Measurements from ENCODE around the gene PCID2.

The PCID2 gene

GRCh38 chr13:113186061-113186900 is 22.2 kb downstream of the PCID2 start:
- FAIRE-seq = no peak

- FAIRE-seq = no peak
Measured at GRCh38 chr13:113184568-113185440, 23.7 kb downstream of the PCID2 start.

DNA sequence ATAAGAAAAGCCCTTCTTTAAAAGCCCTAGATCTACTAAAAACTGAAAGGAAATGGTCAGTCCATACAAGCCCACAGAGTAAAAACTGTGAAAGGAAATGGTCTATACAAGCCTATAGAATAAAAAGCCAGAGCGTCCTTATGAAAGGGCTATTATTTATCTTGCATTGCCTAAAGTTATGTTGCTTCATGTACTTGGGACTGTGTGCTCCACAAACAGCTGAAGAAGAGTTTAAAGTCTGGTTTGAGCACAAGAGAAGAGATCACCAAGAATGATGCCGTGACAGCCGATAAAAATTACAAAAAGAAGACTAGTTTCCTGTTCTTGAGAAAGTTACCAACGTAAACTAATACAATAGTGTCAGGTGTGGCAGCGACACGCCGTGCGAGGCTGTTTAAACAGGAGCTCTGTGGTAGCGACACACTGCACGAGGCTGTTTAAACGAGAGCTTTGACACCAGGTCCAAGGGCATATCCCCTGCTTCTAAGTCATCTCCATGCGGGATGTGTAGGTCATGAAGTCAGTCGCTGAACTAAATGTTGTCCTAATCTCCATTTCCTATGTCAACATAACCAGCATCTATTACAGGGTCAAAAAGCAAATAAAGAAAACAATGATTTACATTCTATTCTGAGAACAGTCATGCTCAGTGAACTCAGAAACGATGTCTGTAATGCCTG is 24.9 kb downstream of the PCID2 start:
- no peak for FAIRE-seq

GRCh38 chr13:113182046-113182445 is 26.4 kb downstream of the PCID2 start:
- no peak for FAIRE-seq

DNA sequence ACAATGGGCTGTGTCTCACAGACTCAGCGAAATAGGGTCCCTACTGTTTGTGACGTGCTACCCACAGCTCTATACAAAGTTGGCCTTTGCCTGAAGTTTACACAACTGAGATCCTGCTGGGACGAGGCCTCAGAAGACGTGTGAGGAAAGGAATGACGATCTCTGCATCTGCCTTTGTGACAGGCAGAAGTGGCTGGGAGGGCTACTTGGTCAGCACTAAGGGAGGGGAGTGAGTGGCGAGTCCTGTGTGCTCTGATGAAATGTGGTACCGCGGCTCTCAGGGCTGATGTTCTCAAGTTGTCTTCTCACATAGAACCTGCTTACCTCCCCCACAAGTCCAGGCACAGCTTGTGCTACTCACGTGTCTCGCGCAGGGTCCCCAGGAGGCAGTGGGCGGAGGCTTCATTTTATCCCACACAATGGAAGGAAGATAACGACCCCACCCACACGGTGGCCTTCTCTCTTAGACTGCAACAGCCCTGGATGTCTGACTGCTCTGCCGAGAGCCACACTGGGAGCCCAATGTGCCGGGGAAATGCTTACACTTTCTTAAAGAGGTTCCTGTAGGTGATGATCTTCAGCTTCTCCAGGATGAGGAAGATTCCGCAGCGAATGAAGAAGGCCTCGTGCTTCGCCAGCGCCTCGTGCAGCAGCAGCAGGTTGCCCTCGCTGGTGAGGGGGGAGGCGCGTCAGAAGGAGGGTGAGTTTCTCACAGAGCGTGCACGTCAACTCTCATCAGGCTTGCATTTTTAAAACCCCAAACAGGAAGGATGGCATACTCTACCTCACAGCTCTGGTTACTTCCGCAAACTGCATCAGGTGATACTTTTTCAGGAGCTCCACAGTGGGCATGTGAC is 28.9 kb downstream of the PCID2 start:
- FAIRE-seq = no peak

DNA sequence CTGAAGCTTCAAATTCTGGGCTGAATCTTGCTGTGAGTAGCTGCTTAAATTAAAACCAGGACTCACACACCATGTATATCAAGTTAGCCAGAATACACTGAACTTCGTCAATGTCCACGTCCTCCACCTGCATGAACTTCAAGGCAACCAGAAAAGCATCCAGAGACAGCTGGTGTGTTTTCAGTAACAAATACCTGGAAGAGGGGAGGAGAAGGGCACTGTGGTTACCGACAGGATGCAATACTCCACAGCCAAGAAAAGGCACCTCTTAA is 29.6 kb downstream of the PCID2 start:
- no peak for FAIRE-seq

DNA sequence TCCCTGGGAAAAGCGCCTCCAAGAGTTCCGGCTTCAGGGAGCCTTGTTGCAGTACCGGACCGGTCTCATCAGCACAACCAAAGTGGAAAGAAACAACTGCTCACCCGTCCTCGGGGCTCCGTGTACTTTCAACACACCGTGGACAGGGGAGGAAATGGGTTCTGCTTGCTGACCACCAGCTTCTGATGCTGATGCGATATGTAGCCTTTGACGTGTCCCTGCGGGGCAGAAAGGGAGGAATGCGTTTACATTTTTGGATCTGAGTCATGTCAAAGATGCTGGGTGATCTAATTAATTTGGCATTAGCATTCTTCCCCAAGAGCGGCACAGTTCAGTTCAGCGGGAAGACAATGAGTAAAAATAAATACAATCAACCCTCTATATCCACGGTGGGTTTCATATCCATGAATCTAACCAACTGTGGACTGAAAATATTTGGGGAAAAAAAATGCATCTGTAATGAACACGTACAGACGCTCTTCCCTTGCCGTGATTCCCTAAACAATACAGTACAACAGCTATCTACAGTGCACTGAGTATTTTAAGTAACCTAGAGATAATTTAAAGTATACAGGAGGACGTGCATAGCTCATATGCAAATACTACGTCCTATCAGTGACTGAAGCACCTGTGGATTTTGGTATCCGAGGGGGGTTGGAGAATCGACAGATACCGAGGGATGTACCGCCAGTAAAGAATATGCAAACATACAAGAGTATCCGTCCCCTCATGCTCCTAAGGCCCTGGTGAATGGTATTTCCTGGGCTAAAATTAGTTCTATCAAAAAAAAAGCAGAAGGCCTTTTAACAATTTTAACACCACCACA is 30.2 kb downstream of the PCID2 start:
- FAIRE-seq = no peak

DNA sequence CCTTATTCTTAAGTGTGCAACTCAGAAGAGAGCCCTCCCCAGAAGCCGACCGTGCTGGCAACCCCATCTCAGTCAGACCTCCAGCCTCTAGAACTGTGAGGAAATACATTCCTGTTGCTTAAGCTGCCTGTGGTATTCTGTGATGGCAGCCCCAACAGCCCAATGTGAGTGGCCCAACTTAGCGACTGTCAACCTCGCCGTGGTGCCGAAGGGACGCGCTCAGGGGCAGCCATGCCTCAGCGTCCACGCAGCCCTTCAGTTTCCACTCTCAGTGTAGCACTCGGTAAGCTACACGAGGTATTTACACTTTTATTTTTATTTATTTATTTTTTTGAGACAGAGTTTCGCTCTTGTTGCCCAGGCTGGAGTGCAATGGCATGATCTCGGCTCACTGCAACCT is 31.6 kb downstream of the PCID2 start:
- no peak for FAIRE-seq

GRCh38 chr13:113176280-113176679 is 32.2 kb downstream of the PCID2 start:
- no peak for FAIRE-seq

DNA sequence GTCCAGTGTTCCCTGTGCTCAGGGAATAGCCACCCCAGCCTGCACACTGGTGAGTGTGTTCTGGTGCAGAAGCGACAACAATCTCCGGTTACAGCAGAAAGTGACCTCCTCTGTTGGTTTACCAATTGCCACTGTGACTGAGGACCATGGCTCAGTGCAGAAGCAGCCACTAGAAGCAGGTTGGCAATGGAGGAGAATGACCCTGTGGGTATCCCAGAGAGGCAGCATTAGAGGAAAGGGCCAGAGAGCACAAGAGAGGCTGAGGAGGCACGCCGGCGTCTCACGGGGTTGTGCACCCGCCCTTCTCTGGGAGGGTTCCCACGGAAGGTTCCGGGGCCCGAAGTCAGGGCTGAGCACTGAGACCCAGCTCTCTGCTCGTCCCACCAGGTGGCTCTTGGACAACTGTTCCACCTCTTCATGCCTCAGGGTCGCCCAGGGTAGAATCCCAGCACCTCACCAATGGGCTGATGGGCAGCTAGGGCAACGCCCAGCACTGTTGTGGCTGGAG is 36.0 kb downstream of the PCID2 start:
- no peak for FAIRE-seq

DNA sequence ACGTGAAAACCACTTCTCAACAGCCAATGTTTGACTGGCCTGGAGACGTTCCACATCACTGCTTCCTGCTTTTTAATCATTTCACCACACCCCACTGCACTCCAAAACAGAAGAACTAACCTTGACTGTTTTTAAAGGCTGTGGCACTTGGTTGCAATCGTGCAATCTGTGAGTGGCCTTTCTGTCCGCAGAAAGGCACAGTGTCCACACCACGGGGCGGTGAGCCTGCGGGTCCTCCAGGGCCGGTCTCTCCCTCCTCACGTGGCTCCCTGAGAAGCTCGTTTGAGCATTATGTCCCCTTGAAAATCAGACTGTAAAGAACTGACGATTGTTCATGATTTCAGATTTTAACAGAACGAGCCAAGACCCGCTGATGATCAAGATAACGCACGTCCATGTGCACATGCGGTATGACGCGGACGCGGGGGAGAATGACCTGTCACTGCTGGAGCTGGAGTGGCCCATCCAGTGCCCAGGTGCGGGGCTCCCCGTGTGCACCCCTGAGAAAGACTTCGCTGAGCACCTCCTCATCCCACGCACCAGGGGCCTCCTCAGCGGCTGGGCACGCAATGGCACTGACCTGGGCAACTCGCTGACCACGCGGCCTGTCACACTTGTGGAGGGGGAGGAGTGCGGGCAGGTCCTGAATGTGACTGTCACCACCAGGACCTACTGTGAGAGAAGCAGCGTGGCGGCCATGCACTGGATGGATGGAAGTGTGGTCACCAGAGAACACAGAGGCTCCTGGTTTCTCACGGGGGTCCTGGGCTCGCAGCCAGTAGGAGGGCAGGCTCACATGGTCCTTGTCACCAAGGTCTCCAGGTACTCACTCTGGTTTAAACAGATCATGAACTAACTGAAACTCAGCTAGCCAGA is 37.0 kb downstream of the PCID2 start:
- FAIRE-seq = no peak

- FAIRE-seq = no peak
Measured at GRCh38 chr13:113170511-113170910, 38.0 kb downstream of the PCID2 start.

DNA sequence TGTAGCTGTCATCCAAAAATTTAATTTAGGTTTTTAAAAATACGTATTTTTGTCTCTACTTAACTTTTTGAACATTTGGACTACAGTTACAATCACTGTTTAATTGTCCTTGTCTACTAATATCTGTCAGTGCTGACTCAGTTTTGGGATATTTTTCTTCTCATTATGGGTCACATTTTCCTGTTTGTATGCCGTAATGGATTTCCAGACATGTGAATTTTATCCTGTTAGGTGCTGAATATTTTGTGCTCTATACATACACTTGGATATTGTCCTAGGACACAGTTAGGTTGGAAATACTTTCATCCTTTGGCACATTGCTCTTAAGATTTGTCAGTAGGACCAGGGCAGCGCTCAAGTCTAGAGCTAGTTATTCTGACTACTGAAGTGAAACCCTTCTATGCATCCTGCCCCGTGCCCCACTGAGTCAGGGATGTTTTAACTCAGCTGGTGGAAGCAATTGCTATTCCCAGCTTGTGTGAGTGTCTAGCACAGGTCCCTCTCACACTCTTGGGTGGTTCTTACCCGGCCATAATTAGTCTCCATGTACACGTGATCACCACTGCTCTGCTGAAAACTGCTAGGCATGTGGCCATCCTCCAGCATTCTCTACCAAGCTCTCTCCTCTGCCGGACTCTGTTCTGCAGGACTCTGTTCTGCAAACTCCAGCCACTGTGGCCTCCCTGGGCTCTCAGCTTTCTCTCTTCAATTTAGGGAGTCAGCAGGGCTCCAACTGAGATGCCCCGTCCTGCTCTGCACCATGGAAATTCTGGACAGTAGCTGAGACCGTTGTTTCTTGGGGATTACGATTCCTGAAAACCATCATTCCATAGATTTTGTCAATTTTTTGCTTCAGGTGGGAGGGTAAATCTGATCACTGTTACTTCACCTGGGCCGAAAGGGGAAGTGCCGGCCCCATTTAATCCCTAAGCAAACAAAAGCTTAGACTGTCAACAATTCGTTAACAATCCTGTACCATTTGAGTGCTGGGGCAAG is 38.9 kb downstream of the PCID2 start:
- FAIRE-seq = no peak

DNA sequence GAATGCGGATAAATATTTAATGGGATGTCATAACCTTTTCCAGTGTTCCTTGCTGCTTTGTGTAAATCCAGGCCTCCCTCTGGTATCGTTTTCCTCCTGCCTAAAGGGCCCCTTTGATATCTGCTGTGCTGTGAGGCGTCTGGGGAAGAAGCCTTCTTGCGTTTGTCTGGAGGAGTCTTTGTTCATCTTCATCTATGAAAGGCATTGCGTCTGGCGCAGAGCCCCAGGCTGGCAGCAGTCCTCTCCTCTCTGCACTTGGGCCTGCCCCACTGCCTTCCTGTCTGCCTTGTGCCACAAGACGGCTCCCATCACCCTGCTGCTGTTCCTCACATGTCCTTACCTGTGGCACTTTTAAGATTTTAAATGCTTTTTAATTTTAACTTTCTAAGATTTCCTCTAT is 40.3 kb downstream of the PCID2 start:
- no peak for FAIRE-seq

DNA sequence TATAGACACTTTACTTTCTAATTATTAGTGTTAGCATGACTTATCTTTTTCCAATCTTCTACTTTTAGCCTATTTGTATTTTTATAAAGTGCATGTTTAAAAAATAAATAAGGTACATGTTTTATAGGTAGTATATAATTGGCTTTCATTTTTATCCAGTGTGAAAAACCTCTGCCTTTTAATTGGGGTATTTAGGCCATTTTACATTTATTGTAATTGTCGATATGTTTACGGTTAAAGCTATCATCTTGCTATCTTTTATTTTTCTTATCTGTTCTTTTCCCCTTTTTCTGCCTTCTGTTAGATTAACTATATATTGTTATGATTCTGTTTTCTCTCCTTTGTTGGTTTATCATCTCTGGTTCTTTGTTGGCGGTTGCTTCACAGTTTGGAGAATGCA is 40.9 kb downstream of the PCID2 start:
- FAIRE-seq = peak; percentile 27

DNA sequence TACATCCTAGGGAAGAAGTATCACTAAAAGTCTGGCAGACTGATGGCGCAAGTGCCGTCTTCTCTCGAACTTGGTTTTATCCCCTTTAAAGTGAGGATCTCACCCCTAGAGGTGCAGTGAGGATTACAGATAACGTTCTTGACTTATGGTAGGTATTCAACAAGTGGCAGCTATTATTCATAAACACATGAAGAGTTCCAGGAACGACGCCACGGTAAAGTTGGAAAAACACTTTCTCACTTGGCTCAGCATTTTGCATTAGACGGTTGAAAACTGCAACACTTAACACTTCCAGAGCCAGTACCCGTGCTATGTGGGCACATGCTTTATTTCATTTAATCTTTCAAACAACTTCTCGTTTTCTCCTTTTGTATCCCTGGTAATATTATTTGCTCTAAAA is 41.3 kb downstream of the PCID2 start:
- FAIRE-seq = no peak

- no peak for FAIRE-seq
Measured at GRCh38 chr13:113166681-113167080, 41.8 kb downstream of the PCID2 start.

- no peak for FAIRE-seq
Measured at GRCh38 chr13:113166266-113166665, 42.2 kb downstream of the PCID2 start.

DNA sequence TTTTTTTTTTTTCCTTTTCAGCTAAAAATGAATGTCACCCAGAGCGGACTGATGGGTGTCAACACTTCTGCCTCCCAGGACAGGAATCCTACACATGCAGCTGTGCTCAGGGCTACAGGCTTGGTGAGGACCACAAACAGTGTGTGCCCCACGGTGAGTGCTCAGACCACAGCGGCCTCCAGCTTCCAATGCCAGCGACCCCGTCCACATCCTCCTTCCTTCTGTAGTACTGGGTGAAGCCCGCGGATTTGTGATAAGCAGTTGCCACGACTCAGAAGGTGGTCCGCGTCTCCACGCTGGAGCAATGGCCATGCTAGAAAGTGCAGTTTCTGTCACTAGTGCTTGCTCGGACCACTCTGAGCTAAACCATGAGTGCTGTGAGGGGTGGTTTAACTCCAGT is 44.0 kb downstream of the PCID2 start:
- FAIRE-seq = no peak
